ENCODE results near the gene FAM24A.

- TF ChIP-seq POLR2A (IDR thresholded peaks at IDR 0.05), result no peak
- no peak for TF ChIP-seq CTCF (IDR thresholded peaks at IDR 0.05)
- TF ChIP-seq EP300 (IDR thresholded peaks at IDR 0.05), result no peak
These were observed 45.5 kb upstream of the FAM24A start for GRCh38 chr10:122864901-122865300.
